Endothelial cell of umbilical vein (primary cell): Measurements from ENCODE around the gene TEDC2.

Experiments
- CTCF ChIP-seq, 2 donors: IDR thresholded peaks; 1 replicate in 1 of 2; 2 replicates in 1 of 2; pipeline ENCODE4 v1.5.1; 2011; ENCODE audit warnings: low read length in 2 of 2, mild to moderate bottlenecking in 2 of 2, moderate library complexity in 2 of 2, control low read depth in 1 of 2, inconsistent platforms in 1 of 2, low read depth in 1 of 2; ENCODE audit not compliant: insufficient read depth in 1 of 2; ENCODE audit errors: extremely low read depth in 1 of 2
- FOS ChIP-seq: IDR thresholded peaks from 2 replicates; pipeline ENCODE4 v1.6.1; 2011; ENCODE audit warnings: mild to moderate bottlenecking, low read length, moderate library complexity, borderline replicate concordance; ENCODE audit not compliant: insufficient read depth
- MAX ChIP-seq: IDR thresholded peaks from 2 replicates; pipeline ENCODE4 v1.6.1; 2011; ENCODE audit not compliant: insufficient read depth, insufficient read length
- MYC ChIP-seq: IDR thresholded peaks from one replicate; pipeline ENCODE4 v1.6.1; 2011; ENCODE audit warnings: mild to moderate bottlenecking, low read depth, low read length
- POLR2A ChIP-seq: IDR thresholded peaks from 2 replicates; pipeline ENCODE4 v1.6.1; 2012; ENCODE audit warnings: low read depth, mild to moderate bottlenecking, control low read depth, low read length
- POLR2AphosphoS5 ChIP-seq: IDR thresholded peaks from 2 replicates; pipeline ENCODE4 v1.6.1; 2012; ENCODE audit warnings: low read depth, mild to moderate bottlenecking, control low read depth, low read length, moderate library complexity; ENCODE audit not compliant: insufficient read depth

GRCh38 chr16:2492292-2492691, 32.4 kb downstream of the TEDC2 start:
- TF ChIP-seq CTCF (IDR thresholded peaks at IDR 0.05; ENCODE audit: extremely low read depth in 1 of 2, insufficient read depth in 1 of 2, low read depth in 1 of 2, low read length in 2 of 2) = no peak
- TF ChIP-seq MYC = no peak
- no peak for TF ChIP-seq POLR2A
- no peak for TF ChIP-seq POLR2AphosphoS5
- no peak for TF ChIP-seq FOS
- no peak for TF ChIP-seq MAX
